MM.1S (cell line): Measurements from ENCODE around the gene CEBPE.

Source experiments
- DNase-seq: peaks from one replicate; pipeline ENCODE4 v3.0.0-alpha.2; 2015
- H2AFZ ChIP-seq: fragments of 300-600 bp; sonication (generic); 2 replicates; pipeline ENCODE4 v1.6.0; 2016; ENCODE audit warnings: antibody characterized with exemption, low read length
- H3F3A ChIP-seq: fragments of 300-600 bp; sonication (generic); 2 replicates; pipeline ENCODE4 v1.6.1; 2016; ENCODE audit warnings: mild to moderate bottlenecking, antibody characterized with exemption, low read length, moderate library complexity, mixed read lengths; ENCODE audit not compliant: insufficient read depth
- H3K27ac ChIP-seq: fragments of 300-600 bp; sonication (generic); 2 replicates; pipeline ENCODE4 v1.5.1; 2016; ENCODE audit warnings: mild to moderate bottlenecking, low read length
- H3K27me3 ChIP-seq: fragments of 300-600 bp; sonication (generic); replicated peaks from 2 replicates; pipeline ENCODE4 v1.6.0; 2016; ENCODE audit warnings: low read length; ENCODE audit not compliant: insufficient read depth
- H3K36me3 ChIP-seq: fragments of 300-600 bp; sonication (generic); replicated peaks from 2 replicates; pipeline ENCODE4 v1.6.1; 2016; ENCODE audit warnings: mild to moderate bottlenecking, low read length, mixed read lengths; ENCODE audit not compliant: insufficient read depth
- H3K4me1 ChIP-seq: fragments of 300-600 bp; sonication (generic); 2 replicates; pipeline ENCODE4 v1.6.1; 2016; ENCODE audit warnings: low read length, mixed read lengths
- H3K4me2 ChIP-seq: fragments of 300-600 bp; sonication (generic); 2 replicates; pipeline ENCODE4 v1.6.0; 2016; ENCODE audit warnings: low read depth, low read length
- H3K4me3 ChIP-seq: fragments of 300-600 bp; sonication (generic); 2 replicates; pipeline ENCODE4 v1.5.1; 2016; ENCODE audit warnings: low read length, mixed read lengths
- H3K79me2 ChIP-seq: fragments of 300-600 bp; sonication (generic); 2 replicates; pipeline ENCODE4 v1.6.1; 2016; ENCODE audit warnings: mixed run types, low read length, mixed read lengths
- H3K9ac ChIP-seq: fragments of 300-600 bp; sonication (generic); 2 replicates; pipeline ENCODE4 v1.6.1; 2016; ENCODE audit warnings: low read length, mixed read lengths
- H3K9me2 ChIP-seq: fragments of 300-600 bp; sonication (generic); replicated peaks from 2 replicates; pipeline ENCODE4 v1.6.1; 2016; ENCODE audit warnings: mild to moderate bottlenecking, low read length, mixed read lengths; ENCODE audit not compliant: insufficient read depth
- H3K9me3 ChIP-seq: fragments of 300-600 bp; sonication (generic); replicated peaks from 2 replicates; pipeline ENCODE4 v1.6.1; 2016; ENCODE audit warnings: mild to moderate bottlenecking, low read length, mixed read lengths; ENCODE audit not compliant: insufficient read depth
- H4K20me1 ChIP-seq: fragments of 300-600 bp; sonication (generic); 2 replicates; pipeline ENCODE4 v1.6.1; 2016; ENCODE audit warnings: mild to moderate bottlenecking, low read length, moderate library complexity, mixed read lengths; ENCODE audit not compliant: insufficient read depth
- CTCF ChIP-seq: fragments of 300-600 bp; sonication (generic); IDR thresholded peaks from 2 replicates; pipeline ENCODE4 v1.5.1; 2016; ENCODE audit warnings: antibody characterized with exemption, low read length, mixed read lengths
- EZH2 ChIP-seq: fragments of 300-600 bp; sonication (generic); optimal IDR thresholded peaks from 2 replicates; pipeline ENCODE3; 2017; ENCODE audit warnings: low read depth, mild to moderate bottlenecking, antibody characterized with exemption, low read length, mixed read lengths
- EZH2phosphoT487 ChIP-seq: fragments of 300-600 bp; sonication (generic); IDR thresholded peaks from 2 replicates; pipeline ENCODE4 v1.6.1; 2018; ENCODE audit warnings: antibody characterized with exemption, low read length

The CEBPE gene

GRCh38 chr14:23158779-23159178 is 39.7 kb upstream of the CEBPE start:
- H3K4me2 ChIP-seq: no peak overlapping the region
- H2AFZ ChIP-seq: no peak overlapping the region
- no peaks in the 10 kb centered on the region for H3F3A ChIP-seq
- H3K27ac ChIP-seq: no peak overlapping the region
- H3K9me3 ChIP-seq: no peaks in the 10 kb centered on the region
- H4K20me1 ChIP-seq: no peaks in the 10 kb centered on the region
- H3K36me3 ChIP-seq: no peaks in the 10 kb centered on the region
- DNase-seq: no peak
- no peaks in the 10 kb centered on the region for H3K79me2 ChIP-seq
- H3K9ac ChIP-seq: no peak overlapping the region
- H3K9me2 ChIP-seq: no peaks in the 10 kb centered on the region
- H3K4me1 ChIP-seq: no peaks in the 10 kb centered on the region
- H3K27me3 ChIP-seq: no peaks in the 10 kb centered on the region
- no peak for TF ChIP-seq CTCF
- H3K4me3 ChIP-seq: no peak overlapping the region

DNA sequence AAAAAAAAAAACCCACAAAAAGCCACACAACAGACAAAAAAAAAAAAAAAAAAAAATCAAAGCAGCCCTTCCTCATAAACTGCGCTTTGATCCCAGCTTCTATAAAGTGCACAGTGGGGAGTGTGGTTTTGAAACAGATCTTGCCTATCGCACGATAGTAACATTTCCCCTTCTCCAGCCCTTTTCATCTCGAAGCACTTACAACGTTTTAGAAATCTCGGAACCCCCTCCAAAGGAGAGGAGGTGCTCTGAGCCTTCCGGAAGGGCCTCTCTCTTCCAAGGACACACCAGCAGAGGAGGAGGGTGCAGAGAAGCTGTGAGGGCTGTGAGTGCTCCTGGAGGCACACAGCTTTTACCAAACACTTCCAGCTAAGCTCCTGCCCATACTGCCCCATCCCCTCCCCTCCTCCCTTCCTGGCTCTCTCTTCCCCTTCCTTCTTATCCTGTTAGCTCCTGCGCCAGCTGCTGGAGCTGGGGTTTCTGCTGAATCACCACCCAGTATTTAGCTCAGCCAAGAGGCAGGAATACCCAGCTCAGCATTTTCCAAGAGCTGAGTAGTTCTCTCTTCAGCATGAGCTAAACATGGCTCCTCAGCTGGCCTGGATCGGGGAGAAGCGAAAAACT is 36.0 kb upstream of the CEBPE start:
- no peak overlapping the region for H2AFZ ChIP-seq
- no peak overlapping the region for H3K4me3 ChIP-seq
- no peak for DNase-seq
- no peaks in the 10 kb centered on the region for H3K9me3 ChIP-seq
- H3K9ac ChIP-seq: no peak overlapping the region
- H3K4me2 ChIP-seq: no peak overlapping the region
- no peak overlapping the region for H3K27ac ChIP-seq
- no peak for TF ChIP-seq EZH2phosphoT487
- no peak for TF ChIP-seq CTCF
- TF ChIP-seq EZH2: no peak
- H4K20me1 ChIP-seq: no peaks in the 10 kb centered on the region
- H3K4me1 ChIP-seq: no peaks in the 10 kb centered on the region
- H3K79me2 ChIP-seq: no peaks in the 10 kb centered on the region
- no peaks in the 10 kb centered on the region for H3K27me3 ChIP-seq
- H3F3A ChIP-seq: no peaks in the 10 kb centered on the region
- H3K9me2 ChIP-seq: no peaks in the 10 kb centered on the region
- no peaks in the 10 kb centered on the region for H3K36me3 ChIP-seq

DNA sequence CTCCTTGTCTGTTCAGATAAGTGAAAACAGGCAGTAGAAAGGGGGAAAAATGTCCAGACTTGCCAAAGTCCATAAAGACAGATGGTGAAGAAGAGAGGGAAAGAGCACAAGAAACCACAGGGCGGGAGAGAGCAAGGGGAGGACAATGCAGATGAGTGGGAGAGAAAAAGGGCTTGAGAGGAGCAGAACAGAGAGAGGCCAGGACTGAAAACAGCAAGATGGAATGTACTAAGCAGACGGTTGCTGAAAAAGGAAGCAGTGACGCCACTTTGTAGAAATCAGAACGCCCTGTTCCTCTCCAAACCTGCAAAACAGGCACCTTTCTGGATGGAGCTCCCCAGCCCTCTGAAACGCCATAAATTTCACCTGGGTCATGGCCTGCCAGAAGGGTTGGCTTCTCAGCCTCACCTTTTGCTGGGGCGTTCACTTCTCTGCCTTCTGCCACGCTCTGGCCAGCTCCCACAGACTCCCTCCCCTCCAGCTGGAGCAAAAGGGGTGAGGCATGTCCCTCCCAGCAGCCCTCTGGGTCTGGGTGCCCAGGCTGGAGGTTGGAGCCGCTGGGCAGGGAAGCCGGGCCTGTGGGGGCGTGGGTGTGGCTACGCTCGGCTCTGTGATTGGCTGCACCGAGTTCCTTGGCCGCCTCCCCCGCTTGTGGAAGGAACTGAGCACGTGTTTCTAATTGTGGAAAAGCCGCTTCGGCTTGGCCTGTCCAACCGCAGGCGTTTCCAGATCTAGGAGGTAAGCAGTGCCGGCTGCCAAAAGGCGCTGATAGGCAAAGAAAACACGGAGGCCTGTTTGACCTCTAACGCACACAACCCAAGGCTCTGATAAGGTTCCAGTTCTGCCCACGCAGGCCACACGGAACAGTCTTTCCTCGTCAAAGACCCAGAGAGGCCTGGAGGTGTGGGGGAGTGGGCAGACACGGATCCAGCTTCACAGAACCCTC is 35.1 kb upstream of the CEBPE start:
- Histone ChIP-seq H3K27ac (no peak overlapping the region), H3K4me2 (no peak overlapping the region)

More for the DNA sequence above, 35.1 kb upstream of the CEBPE start:
- no peaks in the 10 kb centered on the region for H3K27me3 ChIP-seq
- no peaks in the 10 kb centered on the region for H3K9me3 ChIP-seq
- H3K9me2 ChIP-seq: no peaks in the 10 kb centered on the region
- DNase-seq: no peak
- H3K4me1 ChIP-seq: no peaks in the 10 kb centered on the region
- H4K20me1 ChIP-seq: no peaks in the 10 kb centered on the region
- no peaks in the 10 kb centered on the region for H3K79me2 ChIP-seq
- H3F3A ChIP-seq: no peaks in the 10 kb centered on the region
- TF ChIP-seq CTCF (no peak), EZH2 (no peak)
- H3K9ac ChIP-seq: no peak overlapping the region
- no peak overlapping the region for H3K4me3 ChIP-seq
- no peaks in the 10 kb centered on the region for H3K36me3 ChIP-seq
- H2AFZ ChIP-seq: no peak overlapping the region
